Trophoblast cell (in vitro differentiated cells and primary cell): ENCODE measurements around the gene SH2B3.

Experiments used
- DNase-seq, 2 donors: peaks; one replicate each; pipeline ENCODE4 v3.0.0-alpha.2; 2016
- H2AFZ ChIP-seq: 2 replicates; pipeline ENCODE4 v1.6.1; 2013; ENCODE audit warnings: low read length, moderate library complexity, mild to moderate bottlenecking; ENCODE audit not compliant: insufficient read depth, poor library complexity
- H2AK5ac ChIP-seq: 2 replicates; pipeline ENCODE4 v1.6.1; 2013; ENCODE audit warnings: mild to moderate bottlenecking, low read length
- H2BK120ac ChIP-seq: 2 replicates; pipeline ENCODE4 v1.6.1; 2013; ENCODE audit warnings: low read length, mild to moderate bottlenecking, moderate library complexity; ENCODE audit not compliant: insufficient read depth, poor library complexity
- H2BK12ac ChIP-seq: 2 replicates; pipeline ENCODE4 v1.6.1; 2013; ENCODE audit warnings: mild to moderate bottlenecking, low read length, moderate library complexity
- H2BK5ac ChIP-seq: 2 replicates; pipeline ENCODE4 v1.6.1; 2013; ENCODE audit warnings: low read length, low read depth, moderate library complexity, mild to moderate bottlenecking; ENCODE audit not compliant: poor library complexity
- H3K14ac ChIP-seq: 2 replicates; pipeline ENCODE4 v1.6.1; 2013; ENCODE audit warnings: mild to moderate bottlenecking, low read length
- H3K18ac ChIP-seq: 2 replicates; pipeline ENCODE4 v1.6.1; 2013; ENCODE audit warnings: mild to moderate bottlenecking, low read length
- H3K23ac ChIP-seq: 2 replicates; pipeline ENCODE4 v1.6.1; 2013; ENCODE audit warnings: low read length
- H3K27ac ChIP-seq: 2 replicates; pipeline ENCODE4 v1.5.1; 2013; ENCODE audit warnings: low read depth, mild to moderate bottlenecking, inconsistent platforms, low read length, moderate library complexity
- H3K27me3 ChIP-seq: 2 replicates; pipeline ENCODE4 v1.6.1; 2013; ENCODE audit warnings: inconsistent platforms, mild to moderate bottlenecking, low read length, moderate library complexity; ENCODE audit not compliant: insufficient read depth
- H3K36me3 ChIP-seq, 2 experiments: 1 replicate in 1 of 2; 2 replicates in 1 of 2; pipeline ENCODE4 v1.6.1; 2013; ENCODE audit warnings: low read length in 2 of 2, mild to moderate bottlenecking in 2 of 2, moderate library complexity in 1 of 2; ENCODE audit not compliant: insufficient read depth in 2 of 2, control insufficient read depth in 1 of 2
- H3K4ac ChIP-seq: 2 replicates; pipeline ENCODE4 v1.6.1; 2013; ENCODE audit warnings: low read depth, mild to moderate bottlenecking, low read length, moderate library complexity
- H3K4me1 ChIP-seq, 2 experiments: 1 replicate in 1 of 2; 2 replicates in 1 of 2; pipeline ENCODE4 v1.6.1; 2013; ENCODE audit warnings: low read length in 2 of 2, mild to moderate bottlenecking in 2 of 2, moderate library complexity in 1 of 2; ENCODE audit not compliant: insufficient read depth in 2 of 2, control insufficient read depth in 1 of 2
- H3K4me2 ChIP-seq: 2 replicates; pipeline ENCODE4 v1.6.1; 2013; ENCODE audit warnings: inconsistent platforms, mild to moderate bottlenecking, low read length, moderate library complexity
- H3K4me3 ChIP-seq: 2 replicates; pipeline ENCODE4 v1.5.1; 2013; ENCODE audit warnings: mild to moderate bottlenecking, low read depth, low read length, inconsistent platforms
- H3K79me1 ChIP-seq: one replicate; pipeline ENCODE4 v1.6.1; 2013; ENCODE audit warnings: low read length
- H3K79me2 ChIP-seq: 2 replicates; pipeline ENCODE4 v1.6.1; 2013; ENCODE audit warnings: low read length, mild to moderate bottlenecking; ENCODE audit not compliant: control insufficient read depth, insufficient read depth, poor library complexity
- H3K9ac ChIP-seq: 2 replicates; pipeline ENCODE4 v1.6.1; 2013; ENCODE audit warnings: mild to moderate bottlenecking, low read length
- H3K9me3 ChIP-seq: 2 replicates; pipeline ENCODE4 v1.6.1; 2013; ENCODE audit warnings: low read depth, mild to moderate bottlenecking, control low read depth, inconsistent platforms, low read length; ENCODE audit not compliant: insufficient read depth
- H4K12ac ChIP-seq: 2 replicates; pipeline ENCODE4 v1.6.1; 2013; ENCODE audit warnings: low read depth, mild to moderate bottlenecking, low read length, moderate library complexity
- H4K8ac ChIP-seq: 2 replicates; pipeline ENCODE4 v1.6.1; 2013; ENCODE audit warnings: low read depth, mild to moderate bottlenecking, low read length, moderate library complexity
- H4K91ac ChIP-seq: one replicate; pipeline ENCODE4 v1.6.1; 2013; ENCODE audit warnings: low read depth, mild to moderate bottlenecking, low read length, moderate library complexity
- WGBS: extraction: QIAGEN DNeasy Blood & Tissue Kit; methylation state at CpG from one replicate; pipeline ENCODE4 v1.1.7; 2013; ENCODE audit warnings: missing lambda C conversion rate; ENCODE audit not compliant: insufficient read length, insufficient coverage; ENCODE audit errors: extremely low coverage; 5-methylcytosine and 5-hydroxymethylcytosine counted together

SH2B3 gene

GRCh38 chr12:111411185-111411764 lies 5.6 kb downstream of the SH2B3 start:
- WGBS = no CpG with 5 or more reads among the region's 8 CpGs
- H3K4ac ChIP-seq = no peak overlapping the region
- H3K4me1 ChIP-seq = peaks cover 30 to 32% of the 10 kb centered on the region in 2 experiments
- H3K4me3 ChIP-seq = no peak overlapping the region
- no peak overlapping the region for H4K91ac ChIP-seq
- H3K9me3 ChIP-seq = no peaks in the 10 kb centered on the region
- no peaks in the 10 kb centered on the region for H3K36me3 ChIP-seq
- no peak overlapping the region for H2BK12ac ChIP-seq
- H2BK5ac ChIP-seq = no peak overlapping the region
- H3K79me2 ChIP-seq = peaks cover 5% of the 10 kb centered on the region
- H3K27ac ChIP-seq = no peak overlapping the region
- H3K9ac ChIP-seq = no peak overlapping the region
- H3K18ac ChIP-seq = no peak overlapping the region
- H3K14ac ChIP-seq = no peak overlapping the region
- H4K12ac ChIP-seq = no peak overlapping the region
- H2AFZ ChIP-seq = no peak overlapping the region
- H4K8ac ChIP-seq = no peak overlapping the region
- H3K27me3 ChIP-seq = no peaks in the 10 kb centered on the region
- no peak overlapping the region for H2BK120ac ChIP-seq
- no peak for DNase-seq
- H3K79me1 ChIP-seq = peaks cover 3% of the 10 kb centered on the region
- H2AK5ac ChIP-seq = no peak overlapping the region
- H3K23ac ChIP-seq = no peak overlapping the region
- H3K4me2 ChIP-seq = no peak overlapping the region

- H3K4ac ChIP-seq = no peak overlapping the region
- no peaks in the 10 kb centered on the region for H3K79me1 ChIP-seq
- H3K9me3 ChIP-seq = no peaks in the 10 kb centered on the region
Measured at GRCh38 chr12:111412007-111412829, 6.5 kb downstream of the SH2B3 start.

DNA sequence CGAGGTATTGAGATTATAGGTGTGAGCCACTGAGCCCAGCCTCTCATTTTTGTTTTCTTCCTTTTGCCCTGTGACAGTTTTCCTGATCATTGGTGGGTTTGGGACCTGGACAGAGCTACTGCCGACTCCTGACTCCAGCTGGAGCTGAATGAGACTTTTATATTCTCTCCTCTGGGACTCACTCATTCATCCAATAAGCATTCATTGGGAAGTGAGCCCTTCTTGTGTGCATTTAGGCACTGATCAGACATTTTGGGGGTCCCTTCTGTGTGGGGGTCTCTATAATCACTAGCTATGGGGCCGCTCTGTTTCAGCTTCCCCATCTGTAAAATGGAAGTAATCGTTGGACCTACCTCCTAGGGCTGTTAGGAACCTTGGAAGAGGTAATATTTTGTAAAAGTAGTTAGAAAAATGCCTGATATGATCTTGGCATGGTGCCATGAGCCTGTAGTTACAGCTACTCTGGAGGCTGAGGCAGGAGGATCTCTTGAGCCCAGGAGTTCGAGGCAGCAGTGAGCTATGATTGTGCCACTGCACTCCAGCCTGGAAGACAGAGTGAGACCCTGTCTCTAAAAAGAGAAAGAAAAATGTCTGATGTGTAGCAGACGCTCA lies 7.2 kb downstream of the SH2B3 start:
- no peak overlapping the region for H3K27ac ChIP-seq
- H2AFZ ChIP-seq = no peak overlapping the region
- H3K14ac ChIP-seq = no peak overlapping the region
- no peak overlapping the region for H2BK120ac ChIP-seq
- no peak overlapping the region for H3K4ac ChIP-seq
- peaks cover 2% of the 10 kb centered on the region for H3K9me3 ChIP-seq
- H3K18ac ChIP-seq = no peak overlapping the region
- no peak overlapping the region for H2AK5ac ChIP-seq
- no peaks in the 10 kb centered on the region for H3K36me3 ChIP-seq
- peaks cover 21 to 25% of the 10 kb centered on the region in 2 experiments for H3K4me1 ChIP-seq
- WGBS = no CpG with 5 or more reads among the region's 6 CpGs
- no peak overlapping the region for H3K23ac ChIP-seq
- no peaks in the 10 kb centered on the region for H3K79me1 ChIP-seq
- no peak overlapping the region for H2BK5ac ChIP-seq
- no peak for DNase-seq
- peak overlapping the region; percentile 7 for H2BK12ac ChIP-seq
- H3K4me2 ChIP-seq = no peak overlapping the region
- no peak overlapping the region for H4K8ac ChIP-seq
- no peaks in the 10 kb centered on the region for H3K27me3 ChIP-seq
- H3K4me3 ChIP-seq = no peak overlapping the region
- no peak overlapping the region for H3K9ac ChIP-seq
- no peaks in the 10 kb centered on the region for H3K79me2 ChIP-seq
- H4K12ac ChIP-seq = no peak overlapping the region
- no peak overlapping the region for H4K91ac ChIP-seq

More at GRCh38 chr12:111412007-111412829, 6.5 kb downstream of the SH2B3 start:
- Histone ChIP-seq H2AK5ac (no peak overlapping the region), H3K79me2 (no peaks in the 10 kb centered on the region), H3K9ac (no peak overlapping the region), H2BK120ac (no peak overlapping the region), H3K4me3 (no peak overlapping the region), H3K4me2 (no peak overlapping the region), H3K36me3 (no peaks in the 10 kb centered on the region), H3K4me1 (peaks cover 22 to 25% of the 10 kb centered on the region in 2 experiments), H3K18ac (no peak overlapping the region), H3K23ac (no peak overlapping the region), H4K8ac (no peak overlapping the region), H2AFZ (no peak overlapping the region), H4K91ac (no peak overlapping the region), H2BK5ac (no peak overlapping the region), H4K12ac (no peak overlapping the region), H3K27me3 (no peaks in the 10 kb centered on the region), H3K27ac (no peak overlapping the region), H2BK12ac (peak overlapping the region; percentile 7), H3K14ac (no peak overlapping the region)
- WGBS = no CpG with 5 or more reads among the region's 15 CpGs
- no peak for DNase-seq

GRCh38 chr12:111413442-111414086 lies 7.8 kb downstream of the SH2B3 start:
- Histone ChIP-seq H3K23ac (no peak overlapping the region), H3K4ac (no peak overlapping the region), H2BK120ac (no peak overlapping the region), H3K27me3 (no peaks in the 10 kb centered on the region), H2AK5ac (no peak overlapping the region), H3K9ac (no peak overlapping the region), H3K4me2 (no peak overlapping the region), H2BK5ac (no peak overlapping the region), H3K14ac (no peak overlapping the region), H4K12ac (no peak overlapping the region), H3K9me3 (peaks cover 2% of the 10 kb centered on the region), H2AFZ (no peak overlapping the region), H4K8ac (no peak overlapping the region), H3K79me1 (no peaks in the 10 kb centered on the region), H3K4me3 (no peak overlapping the region), H3K27ac (no peak overlapping the region), H2BK12ac (no peak overlapping the region), H3K79me2 (no peaks in the 10 kb centered on the region), H4K91ac (no peak overlapping the region), H3K36me3 (peaks cover 2 to 3% of the 10 kb centered on the region in 2 experiments), H3K18ac (no peak overlapping the region), H3K4me1 (peaks cover 21 to 25% of the 10 kb centered on the region in 2 experiments)
- no peak for DNase-seq
- no CpG with 5 or more reads among the region's 12 CpGs for WGBS
